Measurements from ENCODE around the gene GP1BA. TPM values are rescaled to one million over a fixed set of nuclear protein-coding genes. Genes with fewer than 3 reads are reported as not detected.
A peak's percentile ranks its signal among the peaks of the same experiment; 100 is the strongest.

The GP1BA gene
- total RNA-seq, 1 experiment from 2014 or later, result 0.15 TPM

GRCh38 chr17:4945944-4946280 is 13.8 kb downstream of the GP1BA start:
- H3K36me3 ChIP-seq (ENCODE audit: control insufficient read depth, insufficient read depth, low read length), result peaks cover 10% of the 10 kb centered on the region
- peak overlapping the region; percentile 94 for H3K27ac ChIP-seq (ENCODE audit: low read length)
- TF ChIP-seq TCF7L2 (IDR thresholded peaks at IDR 0.05; ENCODE audit: low read depth, low read length) (no peak), POLR2AphosphoS5 (IDR thresholded peaks at IDR 0.05; ENCODE audit: low read depth, low read length) (no peak), SIN3A (IDR thresholded peaks at IDR 0.05; ENCODE audit: borderline replicate concordance, insufficient read depth, low read depth, low read length) (no peak)
- TF ChIP-seq, protein P1, sequence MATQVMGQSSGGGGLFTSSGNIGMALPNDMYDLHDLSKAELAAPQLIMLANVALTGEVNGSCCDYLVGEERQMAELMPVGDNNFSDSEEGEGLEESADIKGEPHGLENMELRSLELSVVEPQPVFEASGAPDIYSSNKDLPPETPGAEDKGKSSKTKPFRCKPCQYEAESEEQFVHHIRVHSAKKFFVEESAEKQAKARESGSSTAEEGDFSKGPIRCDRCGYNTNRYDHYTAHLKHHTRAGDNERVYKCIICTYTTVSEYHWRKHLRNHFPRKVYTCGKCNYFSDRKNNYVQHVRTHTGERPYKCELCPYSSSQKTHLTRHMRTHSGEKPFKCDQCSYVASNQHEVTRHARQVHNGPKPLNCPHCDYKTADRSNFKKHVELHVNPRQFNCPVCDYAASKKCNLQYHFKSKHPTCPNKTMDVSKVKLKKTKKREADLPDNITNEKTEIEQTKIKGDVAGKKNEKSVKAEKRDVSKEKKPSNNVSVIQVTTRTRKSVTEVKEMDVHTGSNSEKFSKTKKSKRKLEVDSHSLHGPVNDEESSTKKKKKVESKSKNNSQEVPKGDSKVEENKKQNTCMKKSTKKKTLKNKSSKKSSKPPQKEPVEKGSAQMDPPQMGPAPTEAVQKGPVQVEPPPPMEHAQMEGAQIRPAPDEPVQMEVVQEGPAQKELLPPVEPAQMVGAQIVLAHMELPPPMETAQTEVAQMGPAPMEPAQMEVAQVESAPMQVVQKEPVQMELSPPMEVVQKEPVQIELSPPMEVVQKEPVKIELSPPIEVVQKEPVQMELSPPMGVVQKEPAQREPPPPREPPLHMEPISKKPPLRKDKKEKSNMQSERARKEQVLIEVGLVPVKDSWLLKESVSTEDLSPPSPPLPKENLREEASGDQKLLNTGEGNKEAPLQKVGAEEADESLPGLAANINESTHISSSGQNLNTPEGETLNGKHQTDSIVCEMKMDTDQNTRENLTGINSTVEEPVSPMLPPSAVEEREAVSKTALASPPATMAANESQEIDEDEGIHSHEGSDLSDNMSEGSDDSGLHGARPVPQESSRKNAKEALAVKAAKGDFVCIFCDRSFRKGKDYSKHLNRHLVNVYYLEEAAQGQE (IDR thresholded peaks at IDR 0.05; ENCODE audit: insufficient read depth in 1 of 2, low read depth in 2 of 2, low read length in 1 of 2), result no peak; a peak in 1 of 4 replicates
- TF ChIP-seq, protein P2, sequence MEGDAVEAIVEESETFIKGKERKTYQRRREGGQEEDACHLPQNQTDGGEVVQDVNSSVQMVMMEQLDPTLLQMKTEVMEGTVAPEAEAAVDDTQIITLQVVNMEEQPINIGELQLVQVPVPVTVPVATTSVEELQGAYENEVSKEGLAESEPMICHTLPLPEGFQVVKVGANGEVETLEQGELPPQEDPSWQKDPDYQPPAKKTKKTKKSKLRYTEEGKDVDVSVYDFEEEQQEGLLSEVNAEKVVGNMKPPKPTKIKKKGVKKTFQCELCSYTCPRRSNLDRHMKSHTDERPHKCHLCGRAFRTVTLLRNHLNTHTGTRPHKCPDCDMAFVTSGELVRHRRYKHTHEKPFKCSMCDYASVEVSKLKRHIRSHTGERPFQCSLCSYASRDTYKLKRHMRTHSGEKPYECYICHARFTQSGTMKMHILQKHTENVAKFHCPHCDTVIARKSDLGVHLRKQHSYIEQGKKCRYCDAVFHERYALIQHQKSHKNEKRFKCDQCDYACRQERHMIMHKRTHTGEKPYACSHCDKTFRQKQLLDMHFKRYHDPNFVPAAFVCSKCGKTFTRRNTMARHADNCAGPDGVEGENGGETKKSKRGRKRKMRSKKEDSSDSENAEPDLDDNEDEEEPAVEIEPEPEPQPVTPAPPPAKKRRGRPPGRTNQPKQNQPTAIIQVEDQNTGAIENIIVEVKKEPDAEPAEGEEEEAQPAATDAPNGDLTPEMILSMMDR (IDR thresholded peaks at IDR 0.05), result no peak
- H3K4me1 ChIP-seq (ENCODE audit: control insufficient read depth, insufficient read depth, low read length), result peaks cover 33% of the 10 kb centered on the region
- intact Hi-C loops (cut with micrococcal nuclease; ENCODE audit: unreplicated experiment) (no loop called here), in situ Hi-C loops (cut with HindIII; ENCODE audit: low pct_unique_long_range_greater_than_20kb, low sequenced_read_pairs) (no loop called here)
- H3K27me3 ChIP-seq (ENCODE audit: control insufficient read depth, insufficient read depth, low read length), result no peaks in the 10 kb centered on the region
- H3K9me3 ChIP-seq (ENCODE audit: control insufficient read depth, insufficient read depth, low read depth, low read length), result no peaks in the 10 kb centered on the region
- ATAC-seq, result no peak
- H3K4me3 ChIP-seq (ENCODE audit: low read depth in 2 of 2, low read length in 2 of 2), result peak overlapping the region; percentile 83 to 85
- CTCF ChIA-PET, result interaction anchor here (0.6 kb wide), 1 partner anchor 21 kb away, joined by 4 read pairs; no protein-coding TSS in a partner anchor
- no TSS peak for BruUV-seq (replicated peaks)
- no peak for DNase-seq (ENCODE audit: low read depth, low spot score)
- POLR2A ChIA-PET, result no interaction called here

- H3K4me1 ChIP-seq (ENCODE audit: control insufficient read depth, insufficient read depth, low read length), result peaks cover 38% of the 10 kb centered on the region
These were observed 14.4 kb downstream of the GP1BA start for GRCh38 chr17:4946312-4946976.

More at GRCh38 chr17:4946312-4946976, 14.4 kb downstream of the GP1BA start:
- H3K27me3 ChIP-seq (ENCODE audit: control insufficient read depth, insufficient read depth, low read length), result no peaks in the 10 kb centered on the region
- H3K9me3 ChIP-seq (ENCODE audit: control insufficient read depth, insufficient read depth, low read depth, low read length), result no peaks in the 10 kb centered on the region
- ChIA-PET POLR2A (interaction anchor here (1.0 kb wide), 1 partner anchor 20 kb away, joined by 3 read pairs; no protein-coding TSS in a partner anchor), CTCF (interaction anchor here (0.6 kb wide), 1 partner anchor 21 kb away, joined by 4 read pairs; no protein-coding TSS in a partner anchor)
- ATAC-seq, result no peak
- peaks cover 6% of the 10 kb centered on the region for H3K36me3 ChIP-seq (ENCODE audit: control insufficient read depth, insufficient read depth, low read length)
- H3K4me3 ChIP-seq (ENCODE audit: low read depth in 2 of 2, low read length in 2 of 2), result peak overlapping the region; percentile 83 to 85
- TF ChIP-seq POLR2AphosphoS5 (IDR thresholded peaks at IDR 0.05; ENCODE audit: low read depth, low read length) (peak; percentile 58), SIN3A (IDR thresholded peaks at IDR 0.05; ENCODE audit: borderline replicate concordance, insufficient read depth, low read depth, low read length) (no peak), TCF7L2 (IDR thresholded peaks at IDR 0.05; ENCODE audit: low read depth, low read length) (no peak)
- TF ChIP-seq, protein P2 (IDR thresholded peaks at IDR 0.05), result no peak
- TF ChIP-seq, protein P1 (IDR thresholded peaks at IDR 0.05; ENCODE audit: insufficient read depth in 1 of 2, low read depth in 2 of 2, low read length in 1 of 2), result no peak
- peak overlapping the region; percentile 94 for H3K27ac ChIP-seq (ENCODE audit: low read length)
- TSS peak; percentile 90 for BruUV-seq (replicated peaks)
- intact Hi-C loops (cut with micrococcal nuclease; ENCODE audit: unreplicated experiment) (no loop called here), in situ Hi-C loops (cut with HindIII; ENCODE audit: low pct_unique_long_range_greater_than_20kb, low sequenced_read_pairs) (no loop called here)
- no peak for DNase-seq (ENCODE audit: low read depth, low spot score)
